ENCODE results near the gene APOL4.
"Not testable (repeated sequence)": the region's sequence is repeated elsewhere in the genome, so short reads cannot be mapped to it uniquely, and the experiment has no call there.

Gene APOL4

DNA sequence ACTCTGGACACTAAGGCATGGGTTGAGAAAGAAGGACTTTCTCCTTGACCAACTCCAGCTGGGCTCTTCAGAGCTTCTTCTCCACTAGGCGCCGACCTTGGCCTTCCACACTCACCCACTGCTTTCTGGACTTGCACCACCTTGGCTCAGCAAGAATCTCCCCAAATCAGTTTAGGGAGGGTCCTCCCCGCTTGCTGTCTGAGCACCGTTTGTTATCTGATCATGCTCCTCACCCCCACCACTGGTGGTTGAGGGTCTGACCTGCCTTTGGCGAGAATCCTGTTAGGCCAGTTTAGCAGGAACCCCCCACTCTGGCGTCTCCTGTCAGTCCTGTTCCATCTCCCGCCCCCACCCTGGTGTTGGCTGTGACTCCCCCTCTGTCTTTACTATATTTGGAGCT lies 27.3 kb upstream of the APOL4 start:
- DNase-seq (ENCODE audit: low read depth, low spot score): no peak
- no peak overlapping the region for H3K4me3 ChIP-seq (ENCODE audit: insufficient read length, low read depth)
- no peak overlapping the region for H3K9ac ChIP-seq (ENCODE audit: insufficient read length, low read depth)
- H3K36me3 ChIP-seq (ENCODE audit: insufficient read depth, insufficient read length, low read length): peaks cover 34% of the 10 kb centered on the region
- no peaks in the 10 kb centered on the region for H3K27me3 ChIP-seq (ENCODE audit: insufficient read depth, insufficient read length)
- H3K4me1 ChIP-seq (ENCODE audit: insufficient read depth, insufficient read length): no peaks in the 10 kb centered on the region
- TF ChIP-seq ZNF274 (IDR thresholded peaks at IDR 0.05; ENCODE audit: low read depth, low read length) (no peak), SUZ12 (IDR thresholded peaks at IDR 0.05; ENCODE audit: extremely low read depth, insufficient read depth, insufficient read length) (no peak), YY1 (IDR thresholded peaks at IDR 0.05; ENCODE audit: insufficient read depth, insufficient read length) (no peak)
- H3K9me3 ChIP-seq (ENCODE audit: insufficient read depth, low read length): no peaks in the 10 kb centered on the region

DNA sequence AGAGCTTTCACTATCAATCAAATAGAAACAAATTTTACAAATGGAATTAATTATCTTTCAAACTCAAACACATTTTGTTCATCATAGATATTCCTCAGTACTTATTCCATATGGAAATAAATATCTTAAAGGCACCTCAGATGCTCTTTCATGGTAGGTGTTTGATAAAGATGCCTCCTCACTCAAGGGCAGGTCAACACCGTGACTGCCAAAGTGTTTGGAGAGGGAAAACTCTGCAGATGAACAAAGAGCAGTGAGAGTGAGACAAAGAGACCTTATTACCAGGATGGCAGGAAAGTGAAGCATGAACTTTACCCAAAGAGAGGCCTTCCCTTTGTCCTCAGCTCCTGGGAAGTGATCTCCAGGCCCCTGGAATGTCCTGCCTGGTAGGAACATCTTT lies 26.8 kb upstream of the APOL4 start:
- not testable (repeated sequence) for H3K27me3 ChIP-seq (ENCODE audit: insufficient read depth, insufficient read length); H3K9me3 ChIP-seq (ENCODE audit: insufficient read depth, low read length); DNase-seq (ENCODE audit: low read depth, low spot score); H3K4me1 ChIP-seq (ENCODE audit: insufficient read depth, insufficient read length); H3K4me3 ChIP-seq (ENCODE audit: insufficient read length, low read depth); H3K9ac ChIP-seq (ENCODE audit: insufficient read length, low read depth)
- H3K36me3 ChIP-seq (ENCODE audit: insufficient read depth, insufficient read length, low read length): peaks cover 33% of the 10 kb centered on the region

DNA sequence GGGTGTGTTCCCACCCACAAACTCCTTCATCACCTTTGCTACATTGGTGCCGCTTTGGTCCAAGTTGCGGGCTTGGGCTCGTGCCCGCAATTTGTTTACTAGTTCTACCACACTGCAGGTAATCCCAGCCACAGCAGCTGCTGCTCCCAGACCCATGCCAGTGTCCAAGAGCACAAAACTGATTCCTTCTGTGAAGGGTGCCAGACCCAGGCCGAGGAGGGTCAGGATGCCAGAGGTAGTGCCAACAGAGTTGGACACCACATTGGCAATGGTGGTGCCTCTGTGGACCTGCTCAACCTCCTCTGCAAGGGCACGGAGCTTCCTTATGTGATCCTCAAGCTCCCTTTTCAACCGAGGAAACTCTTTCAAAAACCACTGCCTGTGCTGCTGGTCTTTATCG lies 26.2 kb upstream of the APOL4 start:
- TF ChIP-seq SUZ12 (IDR thresholded peaks at IDR 0.05; ENCODE audit: extremely low read depth, insufficient read depth, insufficient read length) (no peak), YY1 (IDR thresholded peaks at IDR 0.05; ENCODE audit: insufficient read depth, insufficient read length) (no peak), ZNF274 (IDR thresholded peaks at IDR 0.05; ENCODE audit: low read depth, low read length) (no peak)
- Histone ChIP-seq H3K9me3 (ENCODE audit: insufficient read depth, low read length) (no peaks in the 10 kb centered on the region), H3K27me3 (ENCODE audit: insufficient read depth, insufficient read length) (no peaks in the 10 kb centered on the region), H3K4me1 (ENCODE audit: insufficient read depth, insufficient read length) (no peaks in the 10 kb centered on the region), H3K9ac (ENCODE audit: insufficient read length, low read depth) (no peak overlapping the region), H3K4me3 (ENCODE audit: insufficient read length, low read depth) (no peak overlapping the region), H3K36me3 (ENCODE audit: insufficient read depth, insufficient read length, low read length) (peaks cover 28% of the 10 kb centered on the region)
- no peak for DNase-seq (ENCODE audit: low read depth, low spot score)

DNA sequence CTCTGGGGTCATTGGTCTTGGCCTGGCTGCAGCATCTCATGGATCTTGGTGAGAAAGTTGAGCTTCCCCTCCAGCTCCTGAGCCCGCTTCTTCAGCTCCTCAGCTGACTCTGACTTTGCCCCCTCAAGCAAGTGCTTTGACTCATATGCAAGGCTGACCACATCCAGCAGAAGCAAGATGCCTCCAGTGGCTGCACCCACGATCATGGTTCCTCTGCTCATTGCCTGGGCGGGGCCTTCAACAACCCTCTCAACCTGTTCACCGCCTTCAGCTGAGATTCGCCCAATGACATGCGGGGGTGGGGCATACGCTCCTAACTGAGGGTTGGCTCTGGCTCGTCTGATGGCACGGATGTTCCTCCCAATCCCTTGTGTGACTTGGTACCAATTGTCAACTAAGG lies 25.8 kb upstream of the APOL4 start:
- Histone ChIP-seq H3K9ac (ENCODE audit: insufficient read length, low read depth) (no peak overlapping the region), H3K27me3 (ENCODE audit: insufficient read depth, insufficient read length) (no peaks in the 10 kb centered on the region), H3K9me3 (ENCODE audit: insufficient read depth, low read length) (no peaks in the 10 kb centered on the region), H3K4me3 (ENCODE audit: insufficient read length, low read depth) (no peak overlapping the region), H3K36me3 (ENCODE audit: insufficient read depth, insufficient read length, low read length) (peaks cover 27% of the 10 kb centered on the region), H3K4me1 (ENCODE audit: insufficient read depth, insufficient read length) (no peaks in the 10 kb centered on the region)
- TF ChIP-seq SUZ12 (IDR thresholded peaks at IDR 0.05; ENCODE audit: extremely low read depth, insufficient read depth, insufficient read length) (no peak), ZNF274 (IDR thresholded peaks at IDR 0.05; ENCODE audit: low read depth, low read length) (no peak), YY1 (IDR thresholded peaks at IDR 0.05; ENCODE audit: insufficient read depth, insufficient read length) (no peak)
- DNase-seq (ENCODE audit: low read depth, low spot score): no peak

DNA sequence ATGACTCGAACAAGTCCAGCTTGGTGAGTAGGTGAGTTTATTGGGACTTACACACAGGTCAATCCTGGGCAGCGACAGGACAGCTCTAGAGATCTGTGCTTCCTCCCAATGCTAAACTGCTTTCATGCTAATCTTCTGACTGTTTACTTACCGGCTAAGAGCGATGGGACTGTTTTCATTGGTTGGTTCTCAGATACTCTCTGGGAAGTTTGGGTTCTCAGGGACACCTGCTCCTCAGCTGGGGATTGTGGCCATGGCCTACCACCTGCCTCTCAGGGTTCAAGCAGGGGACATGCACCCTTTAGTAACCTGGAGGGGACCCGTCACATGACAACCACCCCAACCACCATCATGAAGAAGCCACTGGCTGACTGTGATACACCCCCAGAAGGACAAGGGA lies 24.6 kb upstream of the APOL4 start:
- Histone ChIP-seq H3K36me3 (ENCODE audit: insufficient read depth, insufficient read length, low read length) (peaks cover 17% of the 10 kb centered on the region), H3K4me3 (ENCODE audit: insufficient read length, low read depth) (no peak overlapping the region), H3K9ac (ENCODE audit: insufficient read length, low read depth) (no peak overlapping the region), H3K9me3 (ENCODE audit: insufficient read depth, low read length) (no peaks in the 10 kb centered on the region), H3K27me3 (ENCODE audit: insufficient read depth, insufficient read length) (no peaks in the 10 kb centered on the region), H3K4me1 (ENCODE audit: insufficient read depth, insufficient read length) (no peaks in the 10 kb centered on the region)
- DNase-seq (ENCODE audit: low read depth, low spot score): no peak
- no peak for TF ChIP-seq ZNF274 (IDR thresholded peaks at IDR 0.05; ENCODE audit: low read depth, low read length)
- no peak for TF ChIP-seq SUZ12 (IDR thresholded peaks at IDR 0.05; ENCODE audit: extremely low read depth, insufficient read depth, insufficient read length)
- no peak for TF ChIP-seq YY1 (IDR thresholded peaks at IDR 0.05; ENCODE audit: insufficient read depth, insufficient read length)

DNA sequence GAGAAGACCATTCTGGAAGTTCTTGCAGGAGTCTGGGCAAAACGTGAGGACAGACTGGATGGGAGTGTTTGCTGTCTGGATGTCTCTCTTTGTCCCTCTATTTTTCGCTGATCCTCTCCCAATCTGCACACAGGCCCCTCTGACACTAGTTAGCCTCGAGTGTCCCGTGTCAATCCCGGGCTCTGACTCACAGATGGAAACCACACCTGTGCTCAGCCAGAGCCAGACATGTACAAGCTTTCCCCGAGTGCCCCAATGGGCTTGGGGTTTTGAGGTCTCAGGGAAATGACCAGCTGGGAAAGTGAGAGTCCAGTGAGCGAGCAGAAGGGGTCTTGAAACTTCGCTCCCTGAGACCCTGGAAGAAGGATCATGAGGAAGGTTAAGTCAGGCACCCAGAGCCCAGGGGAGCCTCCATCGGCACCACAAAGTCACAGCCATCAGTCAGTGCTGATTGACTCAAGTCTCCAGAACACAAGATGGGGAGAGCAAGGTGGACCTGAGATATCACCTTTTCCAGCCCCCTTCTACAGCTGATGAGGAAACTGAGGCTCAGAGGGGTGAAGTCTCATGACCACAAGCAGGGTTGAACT lies 23.8 kb upstream of the APOL4 start:
- H3K4me3 ChIP-seq (ENCODE audit: insufficient read length, low read depth): no peak overlapping the region
- no peaks in the 10 kb centered on the region for H3K27me3 ChIP-seq (ENCODE audit: insufficient read depth, insufficient read length)
- no peak overlapping the region for H3K9ac ChIP-seq (ENCODE audit: insufficient read length, low read depth)
- H3K9me3 ChIP-seq (ENCODE audit: insufficient read depth, low read length): no peaks in the 10 kb centered on the region
- H3K36me3 ChIP-seq (ENCODE audit: insufficient read depth, insufficient read length, low read length): peaks cover 17% of the 10 kb centered on the region
- H3K4me1 ChIP-seq (ENCODE audit: insufficient read depth, insufficient read length): no peaks in the 10 kb centered on the region
- TF ChIP-seq YY1 (IDR thresholded peaks at IDR 0.05; ENCODE audit: insufficient read depth, insufficient read length): no peak
- no peak for TF ChIP-seq SUZ12 (IDR thresholded peaks at IDR 0.05; ENCODE audit: extremely low read depth, insufficient read depth, insufficient read length)
- TF ChIP-seq ZNF274 (IDR thresholded peaks at IDR 0.05; ENCODE audit: low read depth, low read length): no peak
- DNase-seq (ENCODE audit: low read depth, low spot score): no peak

DNA sequence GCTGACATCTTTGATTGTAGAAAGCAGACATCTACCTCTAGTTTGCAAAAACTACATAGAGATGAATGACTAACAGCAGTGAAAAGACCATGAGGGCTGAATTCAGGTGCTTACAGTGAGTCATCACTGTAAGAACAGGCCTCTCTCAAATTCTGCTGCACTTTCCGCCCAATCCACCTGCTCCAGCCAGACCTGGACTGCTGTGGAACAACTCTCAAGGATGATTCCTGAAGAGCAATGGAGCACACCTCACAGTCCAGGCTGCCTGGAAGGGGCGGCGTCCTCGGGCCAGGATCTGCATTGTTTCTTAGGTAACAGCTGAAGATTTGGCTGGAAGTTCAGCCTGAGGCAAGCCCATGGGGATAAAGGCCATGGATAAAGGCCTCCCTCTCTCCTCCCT lies 22.6 kb upstream of the APOL4 start:
- Histone ChIP-seq H3K9me3 (ENCODE audit: insufficient read depth, low read length) (no peaks in the 10 kb centered on the region), H3K4me3 (ENCODE audit: insufficient read length, low read depth) (no peak overlapping the region), H3K36me3 (ENCODE audit: insufficient read depth, insufficient read length, low read length) (peaks cover 14% of the 10 kb centered on the region), H3K4me1 (ENCODE audit: insufficient read depth, insufficient read length) (no peaks in the 10 kb centered on the region), H3K9ac (ENCODE audit: insufficient read length, low read depth) (no peak overlapping the region), H3K27me3 (ENCODE audit: insufficient read depth, insufficient read length) (no peaks in the 10 kb centered on the region)
- no peak for TF ChIP-seq ZNF274 (IDR thresholded peaks at IDR 0.05; ENCODE audit: low read depth, low read length)
- no peak for TF ChIP-seq YY1 (IDR thresholded peaks at IDR 0.05; ENCODE audit: insufficient read depth, insufficient read length)
- TF ChIP-seq SUZ12 (IDR thresholded peaks at IDR 0.05; ENCODE audit: extremely low read depth, insufficient read depth, insufficient read length): no peak
- DNase-seq (ENCODE audit: low read depth, low spot score): no peak

DNA sequence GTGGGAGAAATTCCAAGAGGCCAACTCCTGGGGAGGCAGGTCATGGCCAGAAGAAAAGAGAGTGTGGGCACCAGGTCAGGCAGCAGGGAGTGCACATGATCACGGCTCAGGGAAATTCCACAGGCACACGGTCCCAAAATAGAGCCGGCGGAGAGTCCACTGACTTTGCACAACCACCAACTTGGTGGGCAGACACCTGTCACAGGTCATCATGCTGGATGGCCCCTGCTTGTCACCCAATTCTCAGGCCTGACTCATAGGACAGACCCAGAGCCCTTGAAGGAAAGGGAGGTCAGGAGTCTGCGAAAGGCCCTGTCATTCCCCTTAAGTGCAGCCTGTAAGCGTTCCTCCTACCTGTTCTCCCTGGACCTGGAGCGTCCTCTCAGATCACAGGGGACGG lies 21.9 kb upstream of the APOL4 start:
- TF ChIP-seq YY1 (IDR thresholded peaks at IDR 0.05; ENCODE audit: insufficient read depth, insufficient read length): no peak
- Histone ChIP-seq H3K9me3 (ENCODE audit: insufficient read depth, low read length) (no peaks in the 10 kb centered on the region), H3K27me3 (ENCODE audit: insufficient read depth, insufficient read length) (no peaks in the 10 kb centered on the region), H3K4me1 (ENCODE audit: insufficient read depth, insufficient read length) (no peaks in the 10 kb centered on the region), H3K4me3 (ENCODE audit: insufficient read length, low read depth) (no peak overlapping the region), H3K36me3 (ENCODE audit: insufficient read depth, insufficient read length, low read length) (peaks cover 9% of the 10 kb centered on the region), H3K9ac (ENCODE audit: insufficient read length, low read depth) (no peak overlapping the region)
- no peak for DNase-seq (ENCODE audit: low read depth, low spot score)
